Bronchial epithelial cell (primary cell): ENCODE results near the gene RANBP2. TPM values are rescaled to one million over a fixed set of nuclear protein-coding genes. Genes with fewer than 3 reads are reported as not detected.

ENCODE experiments used
- total RNA-seq: library from RNA; depleted of rRNA; stranded (reverse); fragments of >200 nt; gene quantifications from 2 replicates; pipeline ENCODE4 v1.2.1, GENCODE V29; 2014

Gene RANBP2
- total RNA-seq, 1 donor from 2014 or later = 48.7 TPM

Other genes starting within 250 kb of the RANBP2 start
- gene LIMS1, start 185.0 kb upstream of the RANBP2 start, total RNA-seq = 42.1 and 62.1 TPM in 2 replicates
- gene CCDC138, start 67.3 kb downstream of the RANBP2 start, total RNA-seq = 3.4 and 4.2 TPM in 2 replicates